HG02798 (cell line): Measurements from ENCODE around the gene GOLGA6B.
A peak's percentile ranks its signal among the peaks of the same experiment; 100 is the strongest.
"Not testable (repeated sequence)": the region's sequence is repeated elsewhere in the genome, so short reads cannot be mapped to it uniquely, and the experiment has no call there.

Experiments used
- ATAC-seq: cut with Tn5 transposase; IDR thresholded peaks from one replicate; pipeline ENCODE4 v1.9.1; 2021; ENCODE audit warnings: mild to moderate bottlenecking; ENCODE audit not compliant: unreplicated experiment, poor library complexity

GOLGA6B gene

GRCh38 chr15:72654397-72654796 is at the start of gene GOLGA6B:
Gene GOLGA6B, plus strand, starts transcription at chr15:72654697. Its CDS starts 41 bp downstream, at chr15:72654738.
- ATAC-seq, result not testable (repeated sequence)

GRCh38 chr15:72604794-72605193 is 49.7 kb upstream of the GOLGA6B start:
- no peak for ATAC-seq

GRCh38 chr15:72608084-72608483 is 46.4 kb upstream of the GOLGA6B start:
- ATAC-seq, result not testable (repeated sequence)

- ATAC-seq, result no peak
Measured at GRCh38 chr15:72609862-72610261, 44.6 kb upstream of the GOLGA6B start.

GRCh38 chr15:72612324-72612723 is 42.2 kb upstream of the GOLGA6B start:
- ATAC-seq, result not testable (repeated sequence)

- no peak for ATAC-seq
Measured at GRCh38 chr15:72614810-72615532, 39.5 kb upstream of the GOLGA6B start.

GRCh38 chr15:72615533-72616233 is 38.8 kb upstream of the GOLGA6B start:
- ATAC-seq, result not testable (repeated sequence)

- no peak for ATAC-seq
Measured at GRCh38 chr15:72616491-72617210, 37.8 kb upstream of the GOLGA6B start.

- not testable (repeated sequence) for ATAC-seq
Measured at GRCh38 chr15:72623854-72624253, 30.6 kb upstream of the GOLGA6B start.

GRCh38 chr15:72626153-72626552 is 28.3 kb upstream of the GOLGA6B start:
- ATAC-seq, result not testable (repeated sequence)

GRCh38 chr15:72628249-72629067 is 26.0 kb upstream of the GOLGA6B start:
- ATAC-seq, result not testable (repeated sequence)

GRCh38 chr15:72629068-72629570 is 25.4 kb upstream of the GOLGA6B start:
- not testable (repeated sequence) for ATAC-seq

GRCh38 chr15:72636519-72637282 is 17.8 kb upstream of the GOLGA6B start:
- peak; percentile 81 for ATAC-seq

GRCh38 chr15:72639759-72640483 is 14.6 kb upstream of the GOLGA6B start:
- ATAC-seq, result not testable (repeated sequence)

- not testable (repeated sequence) for ATAC-seq
Measured at GRCh38 chr15:72642271-72642670, 12.2 kb upstream of the GOLGA6B start.

GRCh38 chr15:72648631-72649253 is 5.8 kb upstream of the GOLGA6B start:
- not testable (repeated sequence) for ATAC-seq

- ATAC-seq, result not testable (repeated sequence)
Measured at GRCh38 chr15:72656014-72656413, 1.5 kb downstream of the GOLGA6B start.

GRCh38 chr15:72661081-72661480 is 6.6 kb downstream of the GOLGA6B start:
- ATAC-seq, result not testable (repeated sequence)
